NCI-H146 (cell line): ENCODE measurements around the gene RIT1.
"Not testable (repeated sequence)": the region's sequence is repeated elsewhere in the genome, so short reads cannot be mapped to it uniquely, and the experiment has no call there.

ENCODE experiments used
- DNase-seq: peaks from one replicate; lab custom pipeline; 2025; lab: John Stamatoyannopoulos, UW

The RIT1 gene

GRCh38 chr1:155933591-155934096 is 22.5 kb upstream of the RIT1 start:
- peak; percentile 13 for DNase-seq

GRCh38 chr1:155932487-155932886 is 21.3 kb upstream of the RIT1 start:
- no peak for DNase-seq

- DNase-seq = no peak
Observed at GRCh38 chr1:155932081-155932480, 20.9 kb upstream of the RIT1 start.

GRCh38 chr1:155931332-155932038 is 20.3 kb upstream of the RIT1 start:
- DNase-seq = no peak

GRCh38 chr1:155930725-155931124 is 19.6 kb upstream of the RIT1 start:
- not testable (repeated sequence) for DNase-seq

GRCh38 chr1:155929057-155929456 is 17.9 kb upstream of the RIT1 start:
- no peak for DNase-seq

DNA sequence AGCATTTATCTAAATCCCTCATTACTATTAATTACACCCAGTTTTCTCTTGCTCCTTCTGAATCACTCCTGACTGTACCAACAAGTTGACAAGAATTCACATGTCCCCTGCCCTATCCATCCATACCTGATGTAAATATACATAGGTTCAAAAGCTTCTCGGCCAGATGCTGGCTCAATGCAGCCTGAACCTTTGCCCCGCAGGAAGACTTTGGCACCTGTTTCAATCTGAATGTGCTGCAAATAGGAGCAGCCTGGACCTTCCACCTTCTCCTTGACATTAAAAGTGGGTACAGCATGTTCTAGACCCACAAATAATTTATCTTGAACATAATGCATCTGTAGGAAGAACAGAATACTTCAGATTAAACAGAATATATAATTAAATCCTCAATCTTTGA is 14.4 kb upstream of the RIT1 start:
- no peak for DNase-seq

DNA sequence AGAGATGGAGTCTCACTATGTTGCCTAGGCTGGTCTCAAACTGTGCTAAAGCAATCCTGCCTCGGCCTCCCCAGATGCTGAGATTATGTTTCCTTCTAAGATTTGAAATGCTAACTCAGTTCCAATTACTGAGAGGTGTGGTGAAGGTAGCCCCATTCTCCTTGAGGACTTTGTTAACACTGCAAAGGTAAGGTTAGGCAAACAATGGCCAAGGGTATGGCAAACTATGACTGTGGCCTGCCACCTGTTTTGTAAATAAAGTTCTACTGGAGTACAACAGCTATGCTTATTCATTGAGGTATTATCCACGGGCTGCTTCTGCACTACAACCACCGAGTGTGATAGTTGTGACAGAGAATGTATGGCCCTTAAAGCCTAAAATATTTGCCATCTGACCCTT is 9.6 kb upstream of the RIT1 start:
- DNase-seq = no peak

DNA sequence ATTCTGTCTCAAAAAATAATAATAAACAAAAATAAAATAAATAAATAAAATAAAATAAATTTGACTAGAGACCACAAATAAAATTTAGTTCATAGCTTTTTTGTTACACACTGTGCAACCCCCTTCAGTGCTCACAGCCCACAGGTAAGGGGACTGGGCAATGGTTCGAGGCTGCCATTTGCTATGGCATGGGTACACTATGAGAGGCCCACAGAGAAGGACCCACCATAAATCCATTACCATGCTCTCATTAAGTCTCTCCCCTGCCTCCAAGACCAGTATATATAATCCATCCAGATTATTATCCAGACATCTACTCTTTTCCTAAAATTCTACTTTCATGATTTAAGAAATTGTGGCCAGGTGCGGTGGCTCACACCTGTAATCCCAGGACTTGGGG is 8.7 kb upstream of the RIT1 start:
- DNase-seq = no peak

- DNase-seq = no peak
Observed at GRCh38 chr1:155918660-155919059, 7.5 kb upstream of the RIT1 start.

- no peak for DNase-seq
Observed at GRCh38 chr1:155913969-155914757, 3.0 kb upstream of the RIT1 start.

- DNase-seq = peak; percentile 32
Observed at GRCh38 chr1:155912056-155912536, 947 bp upstream of the RIT1 start.

DNA sequence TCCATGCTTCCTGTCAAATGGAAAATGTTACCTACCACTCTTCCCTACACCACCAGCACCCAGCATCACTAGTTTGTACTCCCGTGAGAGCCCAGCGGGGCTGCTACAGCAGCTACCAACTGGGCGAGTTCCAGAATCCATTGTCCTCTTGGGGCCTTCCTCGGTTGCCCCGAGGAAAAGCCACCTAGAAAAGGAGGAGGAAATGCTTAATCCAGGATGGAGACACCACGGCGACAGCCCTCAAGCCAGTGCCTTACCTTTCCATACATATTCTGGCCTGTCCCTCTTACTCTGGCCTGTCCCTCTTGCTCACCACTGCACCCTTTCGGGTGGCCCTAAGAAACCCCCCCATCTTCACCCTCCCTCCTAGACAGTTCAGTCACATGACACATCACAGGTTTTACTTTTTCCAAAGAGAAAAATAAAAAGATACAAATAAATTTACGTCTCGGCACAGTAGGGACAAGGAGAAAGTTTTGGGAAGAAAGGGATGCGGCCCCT is 478 bp downstream of the RIT1 start:
- peak; percentile 57 for DNase-seq

DNA sequence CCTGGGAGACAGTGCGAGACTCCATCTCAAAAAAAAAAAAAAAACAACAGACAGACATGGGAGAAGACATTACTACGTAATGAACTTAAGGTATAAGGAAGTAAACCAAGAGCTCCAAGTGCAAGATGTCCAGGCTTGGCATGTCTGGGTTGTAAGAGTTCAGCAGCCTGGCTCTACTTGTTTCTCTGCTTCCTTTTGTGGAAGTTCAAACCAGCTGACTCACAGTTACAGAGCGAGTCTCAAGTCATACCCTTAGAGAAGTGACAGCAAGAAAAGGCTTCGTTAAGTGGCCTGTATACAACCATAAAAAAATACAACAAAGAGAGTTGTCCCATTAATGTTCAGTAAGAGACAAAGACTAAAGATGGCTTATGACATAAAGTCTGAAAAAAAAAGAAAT is 1.3 kb downstream of the RIT1 start:
- DNase-seq = no peak

GRCh38 chr1:155904261-155904660 is 6.9 kb downstream of the RIT1 start:
- DNase-seq = no peak

GRCh38 chr1:155900161-155900560 is 11.0 kb downstream of the RIT1 start:
- no peak for DNase-seq

DNA sequence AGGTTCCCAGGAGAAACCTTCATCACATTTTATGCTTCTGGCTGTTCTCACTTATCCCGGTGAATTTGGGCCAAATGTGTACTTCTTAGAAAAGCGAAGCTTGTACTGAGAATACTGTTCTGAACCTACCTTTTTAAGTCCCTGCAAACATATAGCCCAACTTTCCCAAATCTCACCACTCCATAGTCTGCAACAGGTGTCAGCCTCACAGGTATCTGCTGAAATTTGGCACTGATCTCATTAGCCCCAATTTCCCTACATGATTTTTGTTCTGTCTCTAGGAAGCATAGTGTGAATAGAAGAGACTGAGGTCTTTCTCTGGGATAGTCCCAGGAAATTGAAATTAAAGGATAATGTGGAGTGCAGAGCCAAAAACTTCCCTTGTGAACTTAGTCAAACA is 11.5 kb downstream of the RIT1 start:
- no peak for DNase-seq

DNA sequence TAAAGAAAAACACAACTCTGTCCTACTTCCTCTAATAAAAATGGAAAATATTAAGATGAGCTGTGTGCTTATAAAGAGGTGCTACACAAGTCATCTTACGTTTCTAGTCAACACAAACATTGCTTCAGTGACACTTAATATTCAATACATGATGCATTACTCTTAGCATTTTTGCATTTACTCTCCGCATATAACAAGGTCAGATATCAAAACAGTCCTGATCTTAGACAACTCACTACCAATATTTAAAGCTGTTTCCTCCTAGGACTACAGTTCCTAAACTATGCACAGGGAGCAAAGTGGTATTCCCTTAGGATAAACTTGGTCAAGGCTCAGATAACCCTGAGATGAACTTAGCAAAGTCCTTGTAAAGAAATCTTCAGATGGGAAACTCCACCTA is 12.3 kb downstream of the RIT1 start:
- no peak for DNase-seq

GRCh38 chr1:155897746-155898145 is 13.4 kb downstream of the RIT1 start:
- DNase-seq = no peak

GRCh38 chr1:155896476-155896875 is 14.7 kb downstream of the RIT1 start:
- not testable (repeated sequence) for DNase-seq

- DNase-seq = not testable (repeated sequence)
Observed at GRCh38 chr1:155895617-155896016, 15.5 kb downstream of the RIT1 start.

DNA sequence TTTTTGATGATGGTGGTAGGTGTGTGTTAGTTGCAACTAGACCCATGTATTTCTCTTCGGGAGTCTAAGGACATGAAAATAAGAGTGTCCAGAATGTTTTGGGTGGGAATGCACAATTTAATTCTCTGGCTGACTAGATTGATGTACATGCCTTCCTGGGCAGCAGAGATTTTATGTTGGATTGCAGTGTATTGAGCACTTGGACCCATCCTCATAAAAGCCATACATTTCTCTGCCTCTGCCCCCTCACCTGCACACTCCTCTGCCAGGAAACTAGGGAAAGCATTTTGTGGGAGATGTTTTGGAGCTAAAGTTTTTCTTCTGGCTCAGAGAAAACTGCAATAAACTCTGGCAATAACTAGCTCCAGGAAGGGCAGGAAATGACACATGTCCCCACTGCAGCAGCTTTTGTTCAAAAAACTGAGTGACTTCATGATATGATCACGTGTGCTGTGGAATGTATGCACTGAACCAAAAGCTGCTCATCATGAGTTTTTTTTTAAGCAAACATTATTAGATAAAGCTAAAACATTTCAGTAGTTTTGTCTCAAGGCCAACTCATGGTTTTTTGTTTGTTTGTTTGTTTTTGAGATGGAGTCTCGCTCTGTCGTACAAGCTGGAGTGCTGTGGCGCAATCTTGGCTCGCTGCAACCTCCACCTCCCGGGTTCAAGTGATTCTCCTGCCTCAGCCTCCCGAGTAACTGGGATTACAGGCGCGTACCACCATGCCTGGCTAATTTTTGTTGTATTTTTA is 17.6 kb downstream of the RIT1 start:
- DNase-seq = no peak
